ES-I3 (cell line): ENCODE results near the gene MCC.

Experiments used
- H3K36me3 ChIP-seq: 2 replicates; pipeline ENCODE4 v1.6.1; 2013; ENCODE audit warnings: mild to moderate bottlenecking, low read length, control low read depth, moderate library complexity; ENCODE audit not compliant: insufficient read depth
- H3K4me1 ChIP-seq: 2 replicates; pipeline ENCODE4 v1.6.1; 2013; ENCODE audit warnings: mild to moderate bottlenecking, control low read depth, low read length; ENCODE audit not compliant: insufficient read depth
- H3K9ac ChIP-seq: 2 replicates; pipeline ENCODE4 v1.6.1; 2013; ENCODE audit warnings: low read depth, mild to moderate bottlenecking, low read length, moderate library complexity
- H3K9me3 ChIP-seq: 2 replicates; pipeline ENCODE4 v1.6.1; 2013; ENCODE audit warnings: mild to moderate bottlenecking, low read length, moderate library complexity; ENCODE audit not compliant: control insufficient read depth, insufficient read depth

Gene MCC

DNA sequence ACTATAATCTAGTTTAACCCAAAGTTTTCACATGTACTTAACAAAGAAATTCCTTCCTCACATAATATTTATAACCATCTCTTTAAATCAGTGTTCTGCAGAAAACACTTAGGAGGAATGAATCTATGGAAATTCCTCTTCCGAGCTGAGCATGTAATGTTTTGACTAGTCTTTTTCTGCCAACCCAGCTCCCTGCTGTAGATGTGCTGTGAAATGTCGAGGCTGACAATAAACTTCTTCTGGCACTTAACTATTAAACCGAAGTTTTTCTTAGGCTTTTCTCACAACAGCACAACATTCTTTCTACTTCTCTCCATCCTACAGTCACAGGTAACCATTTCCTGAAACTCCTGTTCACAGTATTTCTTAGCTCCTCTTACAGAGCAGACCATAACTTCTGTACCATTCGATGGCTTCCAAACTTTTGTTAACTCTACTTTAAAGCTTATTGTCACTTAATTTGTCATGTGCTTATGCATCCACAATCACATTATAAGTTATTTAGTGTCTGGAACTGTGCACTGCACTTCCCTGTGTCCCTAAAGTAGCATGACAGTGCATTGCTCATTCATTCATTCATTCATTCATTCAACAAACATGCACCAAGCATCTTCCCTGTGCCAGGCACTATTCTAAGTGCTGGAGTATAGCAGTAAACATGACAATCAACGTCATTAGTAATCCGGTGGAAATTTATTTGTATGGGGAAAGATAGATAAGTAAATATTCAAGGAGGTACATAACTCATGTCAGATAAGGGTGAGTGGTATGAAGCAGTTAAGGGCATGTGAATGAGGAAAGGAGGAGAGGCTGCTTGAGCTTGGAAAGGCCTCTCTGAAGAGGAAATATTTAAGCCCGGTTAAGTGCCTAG lies 108.1 kb downstream of the MCC start:
- H3K36me3 ChIP-seq, result no peaks in the 10 kb centered on the region

DNA sequence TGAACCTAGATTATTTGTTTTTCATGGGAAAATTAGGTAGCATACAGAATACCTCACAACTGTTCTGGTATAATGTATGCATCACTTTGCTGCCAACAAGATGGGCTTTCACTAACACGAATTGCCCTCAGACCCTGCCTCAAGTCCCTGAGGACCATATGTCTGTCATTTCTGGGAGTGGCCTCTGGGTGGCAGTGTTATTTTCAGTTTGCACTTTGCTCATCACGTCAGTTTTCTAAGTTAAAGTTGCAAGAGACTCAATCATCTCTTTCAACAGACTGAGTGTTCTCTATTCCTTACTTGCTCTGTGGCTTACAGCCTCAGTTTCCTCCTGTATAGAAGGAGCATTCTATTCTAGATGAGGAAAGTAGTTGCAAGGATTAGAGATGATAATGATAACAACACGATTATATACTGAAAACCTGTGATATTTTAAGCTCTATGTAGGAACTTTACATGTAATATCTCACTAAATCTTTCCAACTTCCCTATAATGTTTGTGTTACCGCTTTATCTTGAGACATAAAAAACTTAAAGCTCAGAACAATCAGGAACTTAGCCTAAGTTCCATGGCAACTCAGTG lies 109.2 kb downstream of the MCC start:
- Histone ChIP-seq H3K36me3 (no peaks in the 10 kb centered on the region), H3K9me3 (no peaks in the 10 kb centered on the region), H3K9ac (no peak overlapping the region), H3K4me1 (no peaks in the 10 kb centered on the region)

More for the DNA sequence above, 108.1 kb downstream of the MCC start:
- Histone ChIP-seq H3K9me3 (no peaks in the 10 kb centered on the region), H3K9ac (no peak overlapping the region), H3K4me1 (no peaks in the 10 kb centered on the region)

DNA sequence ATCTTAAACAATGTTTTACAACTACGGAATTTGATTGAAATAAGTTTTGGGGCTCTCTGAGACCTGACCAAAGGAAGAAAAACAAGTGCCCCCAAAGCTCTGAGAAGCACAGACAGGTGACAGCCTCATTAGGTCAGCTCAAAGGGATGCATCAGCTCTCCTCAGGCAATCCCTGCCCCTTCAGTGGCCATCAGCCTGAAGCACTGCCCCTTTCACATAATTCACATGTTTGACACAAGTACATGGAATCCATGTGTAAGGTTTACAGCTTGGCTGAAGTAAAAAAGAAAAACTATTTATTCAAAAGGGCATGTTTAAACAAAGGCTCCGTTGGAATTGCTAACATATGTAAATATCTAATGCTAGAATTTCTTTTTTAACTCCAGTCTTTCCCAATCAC lies 109.7 kb downstream of the MCC start:
- H3K4me1 ChIP-seq, result no peaks in the 10 kb centered on the region
- H3K9me3 ChIP-seq, result no peaks in the 10 kb centered on the region
- H3K9ac ChIP-seq, result no peak overlapping the region
- H3K36me3 ChIP-seq, result no peaks in the 10 kb centered on the region

DNA sequence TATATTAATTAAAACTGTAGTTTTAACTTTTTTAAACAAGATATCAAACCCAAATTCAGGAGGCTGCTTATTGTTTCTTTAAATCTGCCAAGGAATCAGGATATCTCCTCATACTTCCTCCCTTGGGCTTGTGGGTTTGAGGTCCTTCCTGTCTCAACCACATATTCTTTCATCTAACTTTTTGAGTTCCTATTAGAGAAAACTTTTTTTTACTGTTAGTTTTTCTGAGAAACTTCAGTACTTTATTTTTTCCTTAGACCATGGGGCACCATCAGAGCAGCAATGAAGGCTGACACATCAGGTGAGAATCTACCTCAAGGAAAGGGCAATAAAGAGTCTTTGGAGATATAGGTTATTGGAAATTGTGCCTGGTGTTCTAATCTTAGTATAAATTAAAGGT lies 110.2 kb downstream of the MCC start:
- Histone ChIP-seq H3K9me3 (no peaks in the 10 kb centered on the region), H3K4me1 (no peaks in the 10 kb centered on the region), H3K36me3 (no peaks in the 10 kb centered on the region), H3K9ac (no peak overlapping the region)

DNA sequence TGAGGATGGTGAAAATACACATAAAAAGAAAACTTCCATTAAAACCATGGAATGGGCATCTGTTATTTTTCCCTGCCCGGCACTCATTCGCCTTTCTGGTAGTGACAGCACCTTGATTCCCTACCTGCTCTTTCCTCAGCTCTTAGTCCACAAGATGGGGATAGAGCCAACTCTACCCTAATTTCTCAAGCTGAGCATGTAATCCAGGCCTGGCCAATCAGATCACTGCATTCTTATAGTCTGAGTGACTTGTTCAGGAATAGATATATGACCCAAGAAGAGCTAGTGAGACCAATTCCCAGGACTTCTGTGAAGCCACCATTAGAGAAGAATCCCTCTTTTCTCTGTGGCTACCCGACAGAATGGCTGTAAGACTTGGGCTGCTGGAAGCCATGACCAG lies 111.6 kb downstream of the MCC start:
- H3K4me1 ChIP-seq, result no peaks in the 10 kb centered on the region
- H3K36me3 ChIP-seq, result no peaks in the 10 kb centered on the region
- no peaks in the 10 kb centered on the region for H3K9me3 ChIP-seq
- no peak overlapping the region for H3K9ac ChIP-seq

DNA sequence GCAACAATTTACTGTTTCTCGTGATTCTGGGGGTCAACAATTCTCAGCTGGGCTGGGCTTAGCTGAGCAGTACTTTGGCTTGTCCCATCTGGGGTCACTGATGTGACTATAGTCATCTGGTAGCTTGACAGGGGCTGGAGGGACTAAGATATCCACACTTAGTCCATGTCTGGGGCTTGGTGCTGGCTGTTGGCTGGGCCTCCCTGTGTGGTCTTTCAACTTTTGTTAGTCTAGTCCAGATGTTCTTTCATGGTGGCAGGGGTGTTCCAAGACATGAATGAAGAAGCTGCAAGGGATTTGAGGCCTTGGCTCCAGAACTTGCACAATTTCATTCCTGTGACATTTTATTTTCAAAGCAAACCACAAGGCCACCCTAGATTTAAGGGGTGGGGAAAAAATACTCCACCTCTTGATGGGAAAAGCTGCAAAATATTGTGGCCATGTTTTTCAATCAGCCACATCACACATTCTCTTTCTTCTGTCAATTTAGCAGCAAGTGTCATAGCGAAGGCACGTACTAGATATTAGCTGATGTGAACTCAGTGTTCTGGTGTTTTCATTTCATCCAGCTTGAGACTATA lies 112.7 kb downstream of the MCC start:
- Histone ChIP-seq H3K36me3 (no peaks in the 10 kb centered on the region), H3K9me3 (no peaks in the 10 kb centered on the region), H3K9ac (no peak overlapping the region), H3K4me1 (no peaks in the 10 kb centered on the region)

DNA sequence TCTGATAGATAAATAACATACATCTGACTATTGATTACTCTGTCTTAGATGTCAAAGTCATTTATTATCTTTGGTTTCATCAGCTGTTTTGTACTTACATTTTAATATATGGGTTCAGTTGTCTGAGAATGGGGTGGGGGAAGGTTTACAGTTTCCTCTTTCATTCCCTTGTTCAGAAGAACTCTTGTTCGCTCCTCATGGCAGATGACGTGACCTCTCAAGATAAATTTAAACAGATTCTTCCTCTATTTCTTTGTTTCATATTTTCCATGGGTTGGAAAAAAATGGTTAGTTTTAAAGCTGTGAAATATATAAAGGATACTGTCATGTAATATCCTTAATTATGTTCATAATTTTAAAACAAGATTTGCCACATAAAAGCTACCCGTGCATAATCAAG lies 114.8 kb downstream of the MCC start:
- Histone ChIP-seq H3K36me3 (no peaks in the 10 kb centered on the region), H3K4me1 (no peaks in the 10 kb centered on the region), H3K9ac (no peak overlapping the region), H3K9me3 (no peaks in the 10 kb centered on the region)

DNA sequence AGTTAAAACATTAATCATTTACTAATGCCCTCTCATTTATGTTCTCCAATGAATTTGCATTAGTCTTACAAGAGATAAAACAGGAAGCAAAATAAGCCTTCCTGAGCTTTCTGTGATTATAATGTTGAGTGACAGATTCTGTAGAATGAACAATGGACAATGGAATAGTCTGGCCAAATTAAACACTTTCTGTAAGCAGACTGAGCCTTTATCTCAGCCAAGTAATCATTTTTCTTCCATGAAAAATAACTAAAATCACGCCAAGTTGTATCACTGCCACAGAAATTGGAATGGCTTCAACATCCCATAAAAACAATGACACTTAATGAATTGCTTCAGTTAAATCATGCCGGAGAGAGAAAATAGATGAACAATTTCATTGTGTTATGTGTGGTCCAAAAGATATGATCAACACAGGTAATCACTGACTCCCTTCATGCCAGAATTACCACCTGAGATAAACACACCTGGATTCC lies 116.5 kb downstream of the MCC start:
- H3K9ac ChIP-seq, result no peak overlapping the region
- no peaks in the 10 kb centered on the region for H3K4me1 ChIP-seq
- H3K9me3 ChIP-seq, result no peaks in the 10 kb centered on the region
- no peaks in the 10 kb centered on the region for H3K36me3 ChIP-seq

DNA sequence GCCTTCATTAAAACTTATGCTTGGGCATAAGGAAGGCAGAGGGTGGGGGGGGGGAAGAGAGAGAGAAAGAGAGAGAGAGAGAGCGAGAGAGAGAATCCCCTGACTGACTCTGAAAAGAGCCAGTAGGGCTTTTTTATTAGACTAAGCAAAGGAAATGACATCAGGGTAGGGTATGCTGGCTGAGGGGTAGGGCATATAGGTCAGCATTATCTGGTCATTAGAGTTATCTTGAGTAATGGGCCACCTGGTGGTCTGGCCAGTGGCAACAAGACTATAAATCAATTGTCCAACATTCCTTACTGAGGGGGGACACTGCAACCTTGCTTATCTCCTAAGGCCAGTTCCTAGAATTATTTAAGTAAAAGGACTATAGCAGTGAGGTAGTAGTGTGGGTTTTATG lies 120.7 kb downstream of the MCC start:
- Histone ChIP-seq H3K36me3 (no peaks in the 10 kb centered on the region), H3K9me3 (peaks cover 11% of the 10 kb centered on the region), H3K9ac (no peak overlapping the region), H3K4me1 (no peaks in the 10 kb centered on the region)

DNA sequence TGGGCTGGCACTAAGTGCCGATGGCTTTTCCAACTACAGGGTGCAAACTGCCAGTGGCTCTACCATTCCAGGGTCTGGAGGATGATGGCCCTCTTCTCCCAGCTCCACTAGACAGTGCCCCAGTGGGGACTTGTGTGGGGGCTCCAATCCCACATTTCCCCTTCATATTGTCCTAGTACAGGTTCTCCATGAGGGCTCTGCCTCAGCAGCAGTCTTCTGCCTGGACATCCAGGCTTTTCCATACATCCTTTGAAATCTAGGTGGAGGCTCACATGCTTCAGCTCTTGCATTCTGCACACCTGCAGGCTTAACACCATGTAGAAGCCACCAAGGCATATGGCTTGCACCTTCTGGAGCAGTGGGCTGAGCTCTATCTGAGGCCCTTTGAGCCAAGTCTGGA lies 123.8 kb downstream of the MCC start:
- H3K36me3 ChIP-seq, result no peaks in the 10 kb centered on the region
- no peak overlapping the region for H3K9ac ChIP-seq
- peaks cover 11% of the 10 kb centered on the region for H3K9me3 ChIP-seq
- no peaks in the 10 kb centered on the region for H3K4me1 ChIP-seq

DNA sequence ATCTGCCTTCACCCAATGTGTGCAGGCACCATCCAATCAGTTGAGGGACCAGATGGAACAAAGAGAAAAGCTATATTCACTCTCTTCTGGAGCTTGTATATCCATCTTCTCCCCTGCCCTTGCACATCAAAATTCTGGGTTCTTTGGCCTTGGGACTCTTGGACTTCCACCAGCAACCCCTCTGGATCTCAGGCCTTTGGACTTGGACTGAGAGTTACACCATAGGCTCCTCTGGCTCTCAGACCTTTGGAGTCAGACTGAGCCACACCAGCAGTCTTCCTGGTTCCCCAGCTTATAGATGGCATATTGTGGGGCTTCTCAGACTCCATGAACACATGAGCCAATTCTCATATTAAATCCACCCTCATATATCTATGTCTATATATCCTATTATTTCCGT lies 126.6 kb downstream of the MCC start:
- Histone ChIP-seq H3K9ac (no peak overlapping the region), H3K36me3 (no peaks in the 10 kb centered on the region), H3K4me1 (no peaks in the 10 kb centered on the region), H3K9me3 (peaks cover 11% of the 10 kb centered on the region)

DNA sequence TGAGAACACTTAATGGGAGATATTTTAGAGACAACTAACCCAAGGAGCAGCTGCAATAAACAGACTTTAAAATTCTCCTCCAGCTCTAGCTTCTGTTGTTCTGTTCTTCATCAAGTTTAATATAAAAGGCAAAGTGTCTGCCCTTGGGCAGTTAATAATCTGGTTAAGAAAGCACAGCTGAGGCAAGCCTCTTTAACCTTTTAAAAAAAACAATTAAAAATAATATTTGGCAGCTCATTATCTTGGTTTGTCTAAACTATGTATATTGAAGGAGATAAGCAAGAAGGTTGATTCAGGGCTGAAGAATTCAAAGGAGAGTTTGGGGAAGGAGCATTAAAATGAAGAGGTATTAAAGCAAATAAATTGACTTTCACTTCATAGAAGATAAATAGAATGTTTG lies 128.8 kb downstream of the MCC start:
- Histone ChIP-seq H3K9ac (no peak overlapping the region), H3K9me3 (peaks cover 1% of the 10 kb centered on the region; the same call in 1 of the 2 replicates), H3K36me3 (no peaks in the 10 kb centered on the region), H3K4me1 (no peaks in the 10 kb centered on the region)

DNA sequence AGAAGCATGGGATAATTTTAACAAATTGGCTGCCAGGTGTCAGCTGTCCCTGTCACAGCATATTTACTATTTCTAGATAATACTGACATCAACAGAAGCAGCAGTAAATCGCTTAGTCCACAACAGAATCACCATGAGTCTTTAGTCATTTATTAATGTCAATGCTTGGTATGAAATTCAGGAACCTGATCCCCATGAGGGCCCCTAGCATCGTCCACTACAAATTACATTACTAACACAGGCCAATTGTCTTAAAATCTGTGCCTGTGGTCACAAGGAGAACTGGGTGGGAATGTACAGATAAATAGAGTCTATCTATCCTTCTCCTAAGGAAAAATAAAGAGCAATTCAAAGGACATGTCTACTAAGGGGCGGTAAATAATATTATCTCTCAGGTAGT lies 129.6 kb downstream of the MCC start:
- H3K4me1 ChIP-seq, result no peaks in the 10 kb centered on the region
- no peaks in the 10 kb centered on the region for H3K36me3 ChIP-seq
- no peaks in the 10 kb centered on the region for H3K9me3 ChIP-seq
- no peak overlapping the region for H3K9ac ChIP-seq

DNA sequence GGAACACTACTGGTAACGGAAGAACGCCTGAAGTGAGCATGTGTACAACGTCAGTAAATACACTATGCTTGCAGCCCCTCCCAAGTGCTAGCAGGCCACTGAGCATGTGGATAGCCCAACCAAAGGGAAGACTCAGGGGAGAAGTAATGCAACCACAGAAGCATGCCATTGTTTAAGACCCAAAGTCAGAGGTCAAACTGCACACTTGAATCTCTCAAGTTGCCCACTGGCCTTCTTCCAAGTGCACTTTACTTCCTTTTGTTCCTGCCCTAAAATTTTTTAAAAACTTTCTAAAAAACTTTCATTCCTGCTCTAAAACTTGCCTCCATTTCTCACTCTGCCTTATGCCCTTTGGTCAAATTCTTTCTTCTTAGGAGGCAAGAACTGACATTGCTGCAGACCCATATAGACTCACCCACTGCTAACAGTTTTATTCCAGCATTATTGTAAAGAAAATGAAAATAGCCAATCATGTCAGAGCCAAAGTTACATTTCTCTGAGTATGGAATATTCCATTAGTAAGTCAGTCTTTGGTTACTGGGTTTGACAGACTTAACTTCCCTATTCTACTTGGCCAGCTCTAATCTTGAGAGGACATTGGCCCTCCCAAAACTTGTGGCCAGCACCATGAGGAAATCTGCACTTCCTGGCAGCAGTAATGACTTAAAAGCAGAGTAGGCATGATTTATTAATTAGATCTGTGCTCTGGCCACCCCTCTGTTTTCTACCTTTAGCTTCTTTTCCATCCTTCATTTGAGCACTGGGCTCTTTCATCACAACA lies 130.4 kb downstream of the MCC start:
- Histone ChIP-seq H3K36me3 (no peaks in the 10 kb centered on the region), H3K9me3 (no peaks in the 10 kb centered on the region), H3K4me1 (no peaks in the 10 kb centered on the region), H3K9ac (no peak overlapping the region)
